HG02642 (cell line): ENCODE results near the gene SNN.

Experiments
- ATAC-seq: cut with Tn5 transposase; IDR thresholded peaks from one replicate; pipeline ENCODE4 v1.9.1; 2021; ENCODE audit warnings: mild to moderate bottlenecking; ENCODE audit not compliant: unreplicated experiment, poor library complexity

The SNN gene

GRCh38 chr16:11725457-11725856 is 57.2 kb downstream of the SNN start:
- ATAC-seq = no peak

DNA sequence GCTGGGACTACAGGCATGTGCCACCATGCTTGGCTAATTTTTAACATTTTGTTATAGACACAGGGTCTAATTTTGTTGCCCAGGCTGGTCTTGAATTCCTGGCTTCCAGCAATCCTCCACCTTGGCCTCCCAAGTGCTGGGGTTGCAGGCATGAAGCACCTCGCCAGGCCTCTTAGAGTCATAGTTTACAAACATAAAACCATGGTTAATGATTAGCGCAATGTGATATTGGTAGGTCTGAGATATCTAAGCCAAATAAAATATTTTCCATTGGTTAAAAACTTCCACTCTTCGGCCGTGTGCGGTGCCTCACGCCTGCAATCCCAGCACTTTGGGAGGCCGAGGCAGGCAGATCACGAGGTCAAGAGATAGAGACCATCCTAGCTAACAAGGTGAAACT is 57.8 kb downstream of the SNN start:
- ATAC-seq = no peak

DNA sequence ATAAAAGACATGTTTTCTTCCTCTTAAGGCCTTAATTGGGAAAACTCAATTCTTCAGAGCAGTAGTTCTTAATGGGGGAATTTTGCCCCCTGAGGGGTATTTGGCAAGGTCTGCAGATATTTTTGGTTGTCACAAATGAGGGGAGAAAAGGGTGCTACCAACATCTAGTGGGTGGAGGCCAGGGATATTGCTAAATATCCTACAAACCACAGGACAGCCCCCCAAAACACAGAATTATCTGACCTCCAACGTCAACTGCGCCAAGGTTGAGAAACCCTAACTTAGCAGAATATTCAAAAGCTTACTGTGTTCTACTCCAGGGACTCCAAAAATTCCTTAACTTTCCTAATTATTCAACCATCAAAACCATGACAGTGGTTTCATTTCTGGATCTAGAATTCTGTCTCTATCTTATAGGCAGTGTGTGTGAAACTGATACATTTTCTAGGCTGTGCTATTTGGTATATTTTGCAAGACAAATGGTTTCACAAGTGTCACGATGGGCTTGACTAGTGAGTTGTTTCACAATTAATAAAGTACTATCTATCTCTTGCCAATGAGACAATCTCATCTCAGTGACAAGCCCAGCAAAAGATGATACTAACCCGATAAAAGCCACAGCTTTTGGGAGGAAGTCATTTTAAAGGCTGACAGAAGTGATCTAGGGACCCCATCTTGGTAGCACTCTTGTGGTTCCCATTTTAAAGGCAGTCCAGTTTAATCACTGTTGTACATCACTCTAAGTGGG is 59.7 kb downstream of the SNN start:
- no peak for ATAC-seq
